HG03097 (cell line): ENCODE data around the gene RET.
"Not testable (repeated sequence)": the region's sequence is repeated elsewhere in the genome, so short reads cannot be mapped to it uniquely, and the experiment has no call there.

ENCODE experiments used
- ATAC-seq: cut with Tn5 transposase; IDR thresholded peaks from one replicate; pipeline ENCODE4 v1.9.1; 2021; ENCODE audit not compliant: unreplicated experiment, low FRiP score

Gene RET

GRCh38 chr10:43076311-43076875 is 476 bp upstream of the RET start:
- ATAC-seq, result no peak

DNA sequence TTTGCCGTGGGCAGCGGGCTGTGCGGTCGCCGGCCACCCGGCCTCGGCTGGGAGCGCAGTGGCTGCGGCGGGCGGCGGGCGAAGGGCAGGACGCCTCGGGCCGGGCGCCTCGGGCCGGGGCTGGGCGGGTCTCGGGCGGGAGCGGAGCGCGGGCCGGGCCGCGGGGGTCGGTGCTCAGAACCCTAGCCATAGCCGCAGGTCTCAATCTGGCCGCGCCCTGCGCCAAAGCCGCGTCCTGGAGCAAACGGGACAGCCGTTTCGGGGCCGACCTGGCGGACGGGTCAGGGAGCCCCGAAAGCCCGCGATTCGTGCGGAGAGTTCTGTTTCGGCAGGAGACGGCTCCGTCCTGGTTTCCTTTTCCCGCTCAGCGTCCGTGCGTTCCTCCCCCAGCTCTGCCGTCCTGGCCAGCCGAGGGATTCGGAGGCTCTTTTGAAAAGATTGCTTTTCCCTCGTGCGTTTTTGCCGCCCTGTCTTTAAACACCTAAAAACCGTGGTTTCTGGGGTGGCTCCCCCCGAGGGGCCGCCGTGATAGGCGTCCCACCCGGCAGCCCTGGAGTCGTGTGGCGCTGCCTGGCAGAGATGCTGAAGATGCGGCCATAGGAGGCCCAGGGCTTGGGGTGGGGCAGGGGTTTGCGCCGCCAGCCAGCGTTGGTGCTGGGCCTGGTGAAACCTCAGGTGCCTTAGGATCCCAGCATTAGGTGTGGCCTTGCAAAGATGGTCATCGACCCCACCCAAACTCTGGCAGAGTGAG is 727 bp downstream of the RET start:
- no peak for ATAC-seq

- ATAC-seq, result no peak
Measured at GRCh38 chr10:43078175-43078985, 1.5 kb downstream of the RET start.

- no peak for ATAC-seq
Measured at GRCh38 chr10:43078986-43079273, 2.1 kb downstream of the RET start.

- ATAC-seq, result no peak
Measured at GRCh38 chr10:43079856-43080255, 3.0 kb downstream of the RET start.

DNA sequence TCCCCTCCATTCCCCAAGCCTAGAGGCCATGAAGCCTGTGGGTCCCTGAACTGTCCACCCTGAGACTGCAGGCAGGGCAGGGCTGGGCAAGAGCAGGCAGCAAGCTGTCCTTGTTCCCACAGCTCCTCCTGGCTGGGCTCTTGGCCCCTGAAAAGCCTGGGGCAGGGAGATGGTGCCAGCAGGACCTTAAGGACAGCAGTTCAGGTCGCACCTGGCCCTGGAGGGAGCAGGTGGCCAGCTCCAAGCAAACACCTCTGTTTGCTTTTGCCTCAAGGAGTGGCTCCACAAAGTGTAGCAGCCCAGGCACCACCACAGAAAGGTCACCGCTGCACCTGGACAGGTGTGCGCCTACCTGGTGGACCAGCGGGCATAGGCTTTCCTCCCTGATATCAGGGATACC is 5.2 kb downstream of the RET start:
- no peak for ATAC-seq

- ATAC-seq, result no peak
Measured at GRCh38 chr10:43082746-43083145, 5.9 kb downstream of the RET start.

- ATAC-seq, result no peak
Measured at GRCh38 chr10:43083764-43084163, 6.9 kb downstream of the RET start.

DNA sequence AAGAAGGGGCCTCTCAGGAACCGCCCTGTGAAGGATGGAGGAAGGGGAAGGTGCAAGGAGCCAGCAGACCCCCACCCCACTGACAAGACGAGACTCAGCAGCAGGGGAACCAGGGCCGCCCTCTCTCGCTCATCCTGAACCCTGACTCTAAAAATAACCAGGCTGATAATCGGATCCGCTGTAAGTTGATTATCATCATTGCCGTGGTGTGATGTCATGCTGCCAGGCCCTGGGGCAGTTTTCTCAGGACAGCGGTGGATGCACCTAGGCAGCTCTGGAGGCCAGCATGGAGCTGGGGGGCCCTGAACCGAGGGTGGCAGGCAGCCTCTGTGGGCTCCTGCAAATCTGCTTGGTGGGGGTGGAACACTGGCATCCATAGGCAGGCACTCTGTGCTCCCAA is 7.9 kb downstream of the RET start:
- ATAC-seq, result no peak

DNA sequence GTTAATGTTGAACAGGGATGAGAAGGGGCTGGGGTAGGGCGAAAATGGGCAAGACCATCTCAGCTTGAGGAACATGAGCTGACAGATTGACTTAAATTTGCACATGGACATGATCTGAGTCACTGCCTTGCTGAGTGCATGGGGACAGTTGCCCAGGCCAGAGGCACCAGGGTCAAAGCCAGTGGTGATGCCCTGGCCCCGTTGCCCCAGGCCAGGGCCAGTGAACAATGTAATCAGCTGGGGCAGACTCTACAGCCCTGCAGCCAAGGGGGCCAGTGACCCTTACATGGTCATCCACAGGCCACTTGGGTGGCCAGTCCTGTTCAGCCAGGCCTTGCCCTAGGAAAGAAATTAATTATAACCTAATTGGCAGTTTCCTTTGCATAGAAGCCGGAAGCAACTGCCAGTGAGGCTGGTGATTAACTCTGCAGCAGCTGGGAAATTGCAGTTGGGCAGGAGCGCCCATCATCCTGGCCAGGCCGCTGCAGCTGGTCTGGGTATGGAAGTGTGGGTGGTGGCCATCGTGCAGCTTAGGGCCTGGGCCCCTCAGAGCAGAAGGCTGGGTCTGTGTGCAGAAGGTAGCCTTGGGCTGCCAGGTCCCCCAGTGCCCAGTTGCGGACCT is 9.6 kb downstream of the RET start:
- ATAC-seq, result no peak

DNA sequence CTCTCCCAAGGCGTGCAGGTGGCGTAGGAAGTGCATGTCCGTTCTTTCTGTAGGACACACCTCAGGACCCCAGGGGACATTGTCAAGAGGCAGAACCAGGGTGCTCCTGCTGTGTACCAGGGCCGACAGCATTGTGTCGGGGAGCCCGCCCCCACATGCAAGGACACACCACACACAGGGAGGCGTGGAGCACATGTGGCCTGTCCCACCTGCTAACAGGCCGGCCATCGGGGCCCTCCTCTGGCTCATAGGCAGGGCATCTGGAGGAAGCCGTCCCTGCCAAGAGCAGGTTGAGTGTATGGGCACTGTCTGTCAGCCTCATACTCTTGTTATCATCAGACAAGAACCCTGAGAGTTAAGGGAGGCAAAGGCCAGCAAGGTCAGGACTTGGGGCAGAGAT is 12.7 kb downstream of the RET start:
- ATAC-seq, result no peak

DNA sequence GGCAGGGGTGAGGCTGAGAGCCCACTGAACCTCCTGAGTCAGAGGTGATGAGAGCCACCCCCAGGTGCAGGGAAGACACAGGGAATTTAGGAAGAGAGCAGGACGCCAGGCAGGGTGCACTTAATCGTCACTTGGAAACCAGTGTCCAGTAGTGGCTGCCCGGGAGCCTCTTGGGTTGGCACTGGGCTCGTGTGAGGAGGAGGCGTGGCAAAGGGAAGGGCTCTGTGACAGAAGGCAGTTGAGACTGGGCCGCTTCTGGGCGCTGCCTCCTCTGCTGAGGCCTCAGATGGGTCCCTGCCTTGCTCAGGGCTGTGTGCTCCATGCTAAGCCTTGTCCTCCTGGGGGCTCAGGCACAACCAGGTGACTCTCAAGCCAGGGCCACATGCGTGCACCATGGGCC is 13.3 kb downstream of the RET start:
- ATAC-seq, result no peak

DNA sequence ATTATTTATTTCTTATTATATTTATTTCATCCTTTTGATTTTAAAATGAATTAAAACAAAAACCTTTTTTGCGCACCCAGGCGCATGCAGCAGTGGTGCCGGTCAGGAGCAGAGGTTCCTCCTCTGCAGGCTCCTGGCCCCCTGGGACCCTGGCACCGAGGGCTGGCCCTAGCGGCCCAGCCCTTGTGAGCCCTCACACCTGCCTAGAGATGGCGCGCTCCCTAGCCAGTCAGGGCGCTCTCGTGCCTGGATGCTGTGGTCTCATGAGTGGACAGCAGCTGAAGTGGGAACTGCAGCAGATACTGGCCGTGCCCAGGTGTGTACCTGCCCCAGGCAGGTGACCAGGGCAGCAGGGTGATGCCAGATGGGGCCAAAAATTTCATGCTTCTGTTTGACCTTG is 13.8 kb downstream of the RET start:
- ATAC-seq, result no peak

DNA sequence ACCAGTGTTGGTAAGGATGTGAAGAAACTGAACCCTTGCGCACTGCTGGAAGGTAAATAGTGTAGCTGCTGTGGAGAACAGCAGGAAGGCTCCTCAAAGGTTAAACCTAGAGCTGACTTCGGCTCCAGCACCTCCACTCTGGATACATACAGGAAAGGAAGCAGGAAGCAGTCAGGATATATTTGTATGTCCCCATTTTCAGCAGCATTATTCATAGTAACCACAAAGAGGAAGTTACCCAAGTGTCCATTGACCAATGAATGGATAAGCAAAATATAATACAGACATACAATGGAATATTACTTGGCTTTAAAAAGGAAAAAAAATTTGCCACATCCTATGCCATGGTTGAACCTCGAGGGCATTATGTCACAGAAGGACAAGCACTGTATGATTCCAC is 15.0 kb downstream of the RET start:
- no peak for ATAC-seq

DNA sequence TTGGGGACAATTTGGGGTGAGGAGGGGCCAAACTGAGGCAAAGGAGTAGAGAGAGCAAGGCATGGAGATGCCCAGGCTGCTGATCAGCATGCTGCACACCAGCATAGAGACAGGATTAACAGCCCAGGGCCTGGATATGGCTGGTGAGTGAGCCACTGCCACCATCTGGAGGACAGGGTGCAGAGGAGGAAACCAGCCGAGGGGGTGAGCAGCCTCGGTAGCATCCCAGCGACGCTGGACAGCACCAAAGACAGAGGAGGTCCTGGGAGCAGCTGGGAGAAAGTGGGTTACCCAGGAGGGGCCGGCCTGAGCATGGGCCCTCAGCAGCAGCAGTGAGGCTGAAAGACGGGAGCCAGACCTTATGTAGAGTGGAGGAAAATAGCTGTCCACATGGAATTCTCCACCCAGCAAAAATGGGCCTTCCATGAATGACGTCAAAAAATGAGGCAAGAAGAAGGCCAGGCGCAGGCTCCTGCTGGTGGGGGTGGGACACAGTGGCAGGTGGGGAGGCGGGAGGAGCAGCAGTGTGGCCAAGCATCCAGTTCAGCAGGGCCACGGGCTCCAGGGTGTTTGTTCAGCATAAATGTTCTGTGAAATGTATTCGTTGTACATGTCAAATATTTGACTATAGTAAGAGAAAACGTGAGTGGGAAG is 16.7 kb downstream of the RET start:
- no peak for ATAC-seq

GRCh38 chr10:43094085-43094484 is 17.2 kb downstream of the RET start:
- ATAC-seq, result no peak

- ATAC-seq, result not testable (repeated sequence)
Measured at GRCh38 chr10:43099339-43099738, 22.5 kb downstream of the RET start.

DNA sequence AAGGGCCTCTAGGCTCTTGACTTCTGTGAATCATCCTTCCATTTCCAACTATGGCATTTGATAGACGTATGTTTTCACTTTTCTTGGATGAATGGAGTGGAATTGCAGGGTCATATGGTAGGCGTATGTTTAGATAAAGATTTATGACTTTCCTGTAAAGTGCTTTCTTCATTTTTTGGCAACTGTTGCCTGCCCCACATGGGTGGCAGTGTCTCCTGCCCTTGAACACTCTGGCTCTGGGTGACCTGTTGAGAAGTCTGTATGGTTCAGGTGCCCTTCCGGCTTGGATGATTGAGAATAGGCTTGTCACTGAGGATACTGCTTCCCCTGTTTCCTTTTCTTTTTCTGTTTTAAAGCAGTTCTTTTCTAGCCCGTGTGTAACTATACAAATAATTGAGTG is 23.1 kb downstream of the RET start:
- ATAC-seq, result no peak

GRCh38 chr10:43100366-43100765 is 23.5 kb downstream of the RET start:
- ATAC-seq, result no peak

GRCh38 chr10:43102063-43102828 is 25.4 kb downstream of the RET start:
- ATAC-seq, result no peak
